Right lobe of liver (tissue), 6 donors: ENCODE data around the gene BCL11B. TPM values are rescaled to one million over a fixed set of nuclear protein-coding genes. Genes with fewer than 3 reads are reported as not detected.
A peak's percentile ranks its signal among the peaks of the same experiment; 100 is the strongest.

ENCODE experiments used
- ATAC-seq, 4 donors: fragments of 200-7000 bp; cut with Tn5 transposase; one replicate each; pipeline ENCODE4 v1.9.1; 2020; ENCODE audit warnings: mild to moderate bottlenecking in 4 of 4, moderate library complexity in 4 of 4
- DNase-seq, 3 donors: peaks; one replicate each; pipeline ENCODE4 v3.0.0-alpha.2; 2020
- H3K27ac ChIP-seq, 3 donors: fragments of 200-600 bp; one replicate each; pipeline ENCODE4 v1.8.0; 2022
- H3K27me3 ChIP-seq, 2 donors: fragments of 200-600 bp; one replicate each; pipeline ENCODE4 v1.8.0; 2022
- H3K36me3 ChIP-seq, 4 donors: fragments of 200-600 bp; sonication (generic) in 1 of 4; one replicate each; pipeline versions ENCODE4 v1.5.1 to v1.8.0; 2017 to 2022; ENCODE audit warnings: control low read depth in 1 of 4
- H3K4me1 ChIP-seq, 4 donors: fragments of 200-600 bp; sonication (generic) in 1 of 4; one replicate each; pipeline versions ENCODE4 v1.5.1 to v1.8.0; 2017 to 2022; ENCODE audit warnings: control low read depth in 1 of 4
- H3K4me3 ChIP-seq, 3 donors: fragments of 200-600 bp; one replicate each; pipeline ENCODE4 v1.8.0; 2022
- H3K9me3 ChIP-seq, 4 donors: fragments of 200-600 bp; sonication (generic) in 1 of 4; one replicate each; pipeline versions ENCODE4 v1.5.1 to v1.8.0; 2017 to 2022; ENCODE audit warnings: control low read depth in 1 of 4
- POLR2A ChIP-seq: fragments of 450-650 bp; IDR thresholded peaks from one replicate; pipeline ENCODE4 v1.6.1; 2017; ENCODE audit warnings: antibody characterized with exemption, mild to moderate bottlenecking
- WGBS: methylation state at CpG from one replicate; pipeline ENCODE4 v1.1.6; 2018; ENCODE audit warnings: low coverage, low lambda C conversion rate; ENCODE audit not compliant: insufficient coverage; ENCODE audit errors: missing lambda C conversion rate; 5-methylcytosine and 5-hydroxymethylcytosine counted together
- intact Hi-C, 2 donors: fragments of 100-400 bp; cut with DNase I; formaldehyde crosslinking; loops; one replicate each; pipeline versions ENCODE4 v1.11.2 to v1.14.1; 2022
- total RNA-seq, 6 experiments: library from RNA; depleted of rRNA in 2 of 6; stranded (reverse); fragments of >200 nt in 2 of 6; fragmentation: NEBNext Ultra II Directional in 3 of 6; extraction: Animal tissue kit (Norgen Biotek cat#: 25700) in 3 of 6; gene quantifications; one replicate each; pipeline versions ENCODE4 v1.1.0 to v1.2.4, GENCODE V29; 2016 to 2023
- TF ChIP-seq, protein P1 (sequence below), 4 donors: fragments of 200-600 bp in 3 of 4; fragments of 450-650 bp in 1 of 4; IDR thresholded peaks; one replicate each; pipeline versions ENCODE4 v1.5.1 to v1.8.0; 2016 to 2022; ENCODE audit warnings: antibody characterized with exemption in 4 of 4, mild to moderate bottlenecking in 2 of 4
- donor health status: DM: no; HTN: yes; CAD: no.
- donor health status: DM: no; HTN: no; CAD: no.
- donor health status: DM: no; HTN: no; CAD: no.
- donor health status: DM: no; HTN: yes; CAD: no.
- donor health status: DM: no; HTN: yes; CAD: no.

BCL11B gene
- total RNA-seq, 6 experiments from 2014 or later = 0.04 to 0.61 (median 0.24) TPM

DNA sequence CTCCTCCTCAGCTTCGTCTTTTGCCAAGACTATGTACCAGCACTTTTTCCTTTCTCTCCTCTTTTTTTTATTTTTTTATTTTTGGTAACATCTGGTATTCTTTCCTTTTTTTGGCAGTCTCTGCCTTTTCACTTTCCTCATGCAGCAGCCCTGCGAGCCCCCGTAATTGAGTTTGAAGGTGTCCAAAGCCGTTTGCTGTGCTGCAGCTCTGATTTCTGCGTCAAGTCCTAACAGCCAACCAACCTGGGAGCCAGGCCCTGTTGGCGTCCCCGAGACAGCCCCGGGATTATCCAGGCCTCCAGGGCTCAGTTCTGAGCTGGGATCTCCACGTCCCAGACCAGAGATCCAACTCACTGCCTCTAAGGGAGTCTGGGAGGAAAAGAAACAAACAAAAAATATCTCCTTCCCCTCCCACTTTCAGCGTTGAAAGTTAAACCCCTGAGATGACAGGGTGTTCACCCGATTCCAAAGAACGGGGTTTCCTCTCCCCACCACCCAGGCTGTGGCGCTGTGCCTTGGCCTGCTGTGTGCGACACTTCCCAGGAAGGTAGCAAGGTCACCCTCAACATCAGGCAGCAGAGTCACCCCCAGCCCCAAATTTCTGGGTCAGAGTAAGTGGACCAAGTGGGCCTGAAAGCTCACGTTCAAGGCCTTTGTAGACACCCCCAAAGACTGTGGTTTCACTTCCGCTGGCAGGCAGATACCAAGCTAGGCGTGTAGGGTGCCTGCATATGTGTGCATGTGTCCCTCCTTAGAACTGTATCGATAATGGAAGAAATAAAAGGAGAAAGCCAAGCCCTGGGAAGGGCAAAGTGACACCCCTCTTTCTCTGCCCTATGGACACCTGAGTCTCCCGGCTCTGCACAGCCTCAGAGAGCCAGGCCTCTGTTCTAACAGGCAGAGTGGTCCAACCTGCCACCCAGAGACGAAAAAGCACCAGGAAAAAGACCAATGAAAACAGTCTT lies 11.1 kb downstream of the BCL11B start:
- H3K27me3 ChIP-seq = peaks cover 0 to 4% of the 10 kb centered on the region in 2 donors
- H3K27ac ChIP-seq = no peak overlapping the region
- H3K9me3 ChIP-seq = no peaks in the 10 kb centered on the region
- intact Hi-C loops = loop anchor here in 1 of 2 donors (10.0 kb wide), 1 partner anchor 1566 kb away; no protein-coding TSS in a partner anchor
- ATAC-seq (peak in 1 of 4 donors; percentile 33), DNase-seq (no peak)
- H3K4me3 ChIP-seq = no peak overlapping the region
- 32% methylated on average over 13 of the region's 20 CpGs for WGBS
- H3K36me3 ChIP-seq = no peaks in the 10 kb centered on the region
- TF ChIP-seq, protein P1, sequence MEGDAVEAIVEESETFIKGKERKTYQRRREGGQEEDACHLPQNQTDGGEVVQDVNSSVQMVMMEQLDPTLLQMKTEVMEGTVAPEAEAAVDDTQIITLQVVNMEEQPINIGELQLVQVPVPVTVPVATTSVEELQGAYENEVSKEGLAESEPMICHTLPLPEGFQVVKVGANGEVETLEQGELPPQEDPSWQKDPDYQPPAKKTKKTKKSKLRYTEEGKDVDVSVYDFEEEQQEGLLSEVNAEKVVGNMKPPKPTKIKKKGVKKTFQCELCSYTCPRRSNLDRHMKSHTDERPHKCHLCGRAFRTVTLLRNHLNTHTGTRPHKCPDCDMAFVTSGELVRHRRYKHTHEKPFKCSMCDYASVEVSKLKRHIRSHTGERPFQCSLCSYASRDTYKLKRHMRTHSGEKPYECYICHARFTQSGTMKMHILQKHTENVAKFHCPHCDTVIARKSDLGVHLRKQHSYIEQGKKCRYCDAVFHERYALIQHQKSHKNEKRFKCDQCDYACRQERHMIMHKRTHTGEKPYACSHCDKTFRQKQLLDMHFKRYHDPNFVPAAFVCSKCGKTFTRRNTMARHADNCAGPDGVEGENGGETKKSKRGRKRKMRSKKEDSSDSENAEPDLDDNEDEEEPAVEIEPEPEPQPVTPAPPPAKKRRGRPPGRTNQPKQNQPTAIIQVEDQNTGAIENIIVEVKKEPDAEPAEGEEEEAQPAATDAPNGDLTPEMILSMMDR (IDR thresholded peaks at IDR 0.05) = no peak
- no peak for TF ChIP-seq POLR2A
- no peaks in the 10 kb centered on the region for H3K4me1 ChIP-seq

GRCh38 chr14:99260116-99260515 lies 11.9 kb downstream of the BCL11B start:
- intact Hi-C loops = loop anchor here in 1 of 2 donors (10.0 kb wide), 1 partner anchor 1565 kb away; no protein-coding TSS in a partner anchor
- WGBS = 58% methylated on average over 9 of the region's 9 CpGs
- ATAC-seq (no peak), DNase-seq (no peak)
- Histone ChIP-seq H3K9me3 (no peaks in the 10 kb centered on the region), H3K27ac (no peak overlapping the region), H3K27me3 (no peaks in the 10 kb centered on the region), H3K4me3 (no peak overlapping the region), H3K4me1 (no peaks in the 10 kb centered on the region), H3K36me3 (no peaks in the 10 kb centered on the region)
- no peak for TF ChIP-seq POLR2A
- TF ChIP-seq, protein P1 (IDR thresholded peaks at IDR 0.05) = no peak

DNA sequence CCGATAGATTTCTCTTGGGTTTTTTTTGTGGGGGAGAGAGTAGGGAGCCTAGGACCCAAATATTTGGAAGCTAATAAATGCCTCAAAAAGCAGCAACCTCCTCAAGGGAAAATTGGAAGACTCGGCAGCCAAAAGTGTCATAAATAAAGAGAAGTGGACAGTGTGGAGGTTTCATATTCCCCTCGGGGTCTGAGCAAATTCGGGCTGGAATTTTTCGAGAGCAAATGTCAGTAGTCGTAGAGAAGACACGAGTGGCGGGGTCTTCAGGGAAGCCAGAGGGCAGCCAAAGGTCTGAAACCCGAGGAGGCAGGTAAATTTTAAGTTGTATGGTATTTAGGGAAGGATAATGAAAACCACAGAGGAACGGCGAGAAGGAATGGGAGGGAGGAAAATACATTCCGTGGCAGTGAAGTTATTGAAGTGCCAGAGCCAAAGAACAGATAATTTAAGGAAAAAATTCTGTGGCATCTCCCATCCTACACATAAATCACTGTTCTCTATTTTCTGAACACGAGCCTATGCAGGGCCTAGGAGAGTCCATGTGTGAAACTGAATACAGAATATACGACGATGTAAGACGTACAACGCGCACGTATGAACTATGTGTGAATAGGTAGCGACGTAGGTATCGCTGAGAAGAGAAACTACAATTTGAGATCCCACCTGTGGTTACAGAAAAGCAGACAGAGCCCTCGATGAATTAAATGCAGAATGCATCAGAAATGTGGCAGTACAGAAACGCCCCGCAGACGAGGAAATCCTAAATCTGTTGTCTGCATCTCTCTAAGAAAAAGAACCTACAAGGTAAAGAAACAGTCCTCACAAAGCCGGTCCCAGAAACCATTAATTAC lies 12.9 kb downstream of the BCL11B start:
- WGBS = 48% methylated on average over 27 of the region's 27 CpGs
- H3K4me3 ChIP-seq = no peak overlapping the region
- H3K36me3 ChIP-seq = no peaks in the 10 kb centered on the region
- no peak overlapping the region for H3K27ac ChIP-seq
- no peak for TF ChIP-seq POLR2A
- TF ChIP-seq, protein P1 (IDR thresholded peaks at IDR 0.05) = no peak
- ATAC-seq (no peak), DNase-seq (no peak)
- no peaks in the 10 kb centered on the region for H3K9me3 ChIP-seq
- no peaks in the 10 kb centered on the region for H3K4me1 ChIP-seq
- intact Hi-C loops = no loop called here
- H3K27me3 ChIP-seq = no peaks in the 10 kb centered on the region

DNA sequence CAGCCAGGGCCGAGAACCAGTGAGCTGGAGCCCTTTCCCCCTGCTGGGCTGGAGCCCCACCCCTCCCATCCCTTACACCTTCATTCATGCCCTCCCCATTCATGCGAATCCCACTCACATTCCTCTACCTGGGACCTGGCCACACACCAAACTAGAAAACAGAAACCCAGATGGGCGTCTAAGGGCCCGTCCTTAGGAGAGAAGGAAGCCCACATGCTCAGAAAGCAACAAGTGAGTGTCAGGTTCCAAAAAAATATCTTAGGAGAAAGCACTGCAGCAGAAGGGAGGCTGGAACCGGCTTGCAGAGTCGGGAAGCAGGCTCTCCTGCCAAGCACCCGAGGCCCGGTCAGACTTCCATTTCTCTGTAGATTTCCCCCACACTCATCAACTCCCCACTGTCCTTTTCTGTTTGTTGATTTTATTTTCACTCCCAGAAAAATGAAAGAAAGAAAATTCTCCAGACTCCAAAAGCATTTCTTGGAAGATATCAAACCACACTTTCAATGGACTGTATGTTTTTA lies 13.6 kb downstream of the BCL11B start:
- no peak for TF ChIP-seq POLR2A
- TF ChIP-seq, protein P1 (IDR thresholded peaks at IDR 0.05) = no peak
- H3K4me3 ChIP-seq = no peak overlapping the region
- no peak overlapping the region for H3K27ac ChIP-seq
- H3K27me3 ChIP-seq = no peaks in the 10 kb centered on the region
- 13% methylated on average over 7 of the region's 8 CpGs for WGBS
- H3K36me3 ChIP-seq = no peaks in the 10 kb centered on the region
- DNase-seq (no peak), ATAC-seq (no peak)
- intact Hi-C loops = no loop called here
- no peaks in the 10 kb centered on the region for H3K9me3 ChIP-seq
- H3K4me1 ChIP-seq = no peaks in the 10 kb centered on the region
